Amniotic epithelial cell (primary cell): Measurements from ENCODE around the gene BACH2.
"Not testable (repeated sequence)": the region's sequence is repeated elsewhere in the genome, so short reads cannot be mapped to it uniquely, and the experiment has no call there.

ENCODE experiments used
- DNase-seq: peaks from one replicate; pipeline ENCODE4 v3.0.0-alpha.2; 2010; ENCODE audit warnings: low read depth

Gene BACH2

GRCh38 chr6:90180526-90180925 lies 116.1 kb downstream of the BACH2 start:
- no peak for DNase-seq

- no peak for DNase-seq
These were observed 117.2 kb downstream of the BACH2 start for GRCh38 chr6:90179190-90180169.

DNA sequence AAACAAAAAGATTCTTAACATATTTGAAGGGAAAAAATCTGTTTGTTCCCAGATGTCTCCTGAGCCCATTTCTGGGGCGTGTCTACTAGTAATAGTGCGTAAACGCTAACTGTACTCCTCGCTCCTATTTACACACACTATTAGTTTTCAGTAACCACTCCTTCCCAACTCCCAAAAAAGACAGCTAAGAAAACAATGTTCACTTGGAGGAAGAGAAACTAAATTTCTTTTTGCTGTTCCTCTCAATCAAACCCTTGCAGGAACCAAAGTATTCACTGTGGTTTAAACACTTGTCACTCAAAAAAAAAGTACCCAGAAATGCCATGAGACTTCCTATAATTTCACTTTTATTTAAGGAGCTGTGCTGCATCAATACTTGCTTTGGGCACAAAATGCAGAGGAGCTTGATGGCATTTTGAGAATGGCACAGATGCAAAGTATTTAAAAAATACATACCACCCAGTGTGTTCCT lies 118.2 kb downstream of the BACH2 start:
- DNase-seq = no peak

DNA sequence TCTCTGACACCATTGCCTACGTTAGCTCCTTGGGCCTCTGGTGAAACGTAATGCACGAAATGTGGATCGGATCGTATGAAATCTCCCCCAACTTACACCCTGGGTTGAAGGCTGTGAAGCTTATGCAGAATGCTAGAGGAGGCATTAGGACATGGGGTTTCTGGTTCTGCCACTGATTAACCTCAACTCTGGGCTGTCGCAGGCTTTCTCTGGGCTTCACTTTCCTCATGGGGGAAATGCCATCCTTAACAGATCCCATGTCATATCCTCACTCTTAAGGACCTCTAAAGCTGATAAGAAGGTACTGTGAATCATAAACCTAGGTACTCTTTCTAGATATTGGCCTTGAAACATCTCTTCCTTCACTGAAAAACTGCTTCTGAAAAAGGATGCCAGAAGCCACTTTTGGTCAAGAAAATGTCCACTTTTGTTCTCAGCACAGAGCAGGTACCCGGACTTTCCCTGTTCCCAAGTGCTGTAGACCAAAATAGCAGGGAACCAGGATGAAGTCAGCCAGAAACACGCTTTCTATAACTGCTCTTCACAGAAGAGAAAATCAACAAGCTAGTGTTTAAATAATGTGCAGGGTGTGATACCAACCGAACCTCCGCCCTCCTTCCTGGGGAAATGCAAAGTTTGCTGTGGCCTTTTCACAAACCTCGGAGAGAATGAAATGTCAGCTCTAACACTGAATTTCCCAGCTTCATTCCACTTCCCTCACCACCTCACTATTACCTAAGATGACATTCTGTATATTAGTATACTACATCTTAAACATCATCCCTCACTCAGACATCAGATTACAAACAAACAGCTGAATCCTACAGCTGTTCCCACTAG lies 118.9 kb downstream of the BACH2 start:
- no peak for DNase-seq

DNA sequence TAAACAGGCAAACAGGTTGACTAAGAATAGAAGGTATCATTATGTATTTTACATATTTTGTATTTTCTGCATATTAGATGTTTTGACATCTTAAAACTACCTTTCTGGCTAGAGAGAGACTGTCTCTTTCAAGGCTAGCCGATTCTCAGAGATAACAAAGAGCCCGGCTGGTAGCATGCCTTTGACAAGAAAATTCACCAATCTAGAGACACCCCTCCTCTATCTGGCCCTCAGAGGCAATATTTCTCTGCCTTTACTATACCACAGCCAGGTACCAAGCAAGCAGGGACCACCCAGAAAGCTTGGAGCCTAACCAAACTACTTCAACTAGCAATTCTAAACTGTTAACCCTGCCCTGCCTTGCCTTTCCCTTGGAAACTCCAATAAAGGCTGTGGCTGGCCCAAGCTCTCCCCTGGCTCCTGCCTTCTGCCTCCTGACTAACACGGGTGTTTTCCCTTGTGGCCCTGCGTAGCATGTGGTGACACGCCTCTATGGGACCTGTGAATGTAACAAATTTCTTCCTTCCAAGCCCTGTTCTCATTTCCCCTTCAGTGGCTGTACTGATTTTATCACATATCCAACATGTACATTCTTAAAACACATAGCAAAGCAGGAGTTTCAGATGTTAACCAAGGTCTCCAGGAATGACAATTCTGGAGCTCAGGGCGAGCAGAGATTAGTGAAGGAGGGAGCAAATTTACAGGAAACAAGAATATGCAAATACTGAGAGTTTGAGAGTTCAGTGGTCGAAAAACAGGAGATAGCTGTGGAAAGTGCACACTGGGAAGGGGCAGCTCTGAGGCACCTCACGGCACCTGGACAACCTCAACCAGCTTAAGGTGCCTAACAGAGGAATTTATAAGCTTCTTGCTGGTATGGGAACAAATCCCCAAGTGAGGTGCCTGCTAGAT lies 120.8 kb downstream of the BACH2 start:
- DNase-seq = no peak

DNA sequence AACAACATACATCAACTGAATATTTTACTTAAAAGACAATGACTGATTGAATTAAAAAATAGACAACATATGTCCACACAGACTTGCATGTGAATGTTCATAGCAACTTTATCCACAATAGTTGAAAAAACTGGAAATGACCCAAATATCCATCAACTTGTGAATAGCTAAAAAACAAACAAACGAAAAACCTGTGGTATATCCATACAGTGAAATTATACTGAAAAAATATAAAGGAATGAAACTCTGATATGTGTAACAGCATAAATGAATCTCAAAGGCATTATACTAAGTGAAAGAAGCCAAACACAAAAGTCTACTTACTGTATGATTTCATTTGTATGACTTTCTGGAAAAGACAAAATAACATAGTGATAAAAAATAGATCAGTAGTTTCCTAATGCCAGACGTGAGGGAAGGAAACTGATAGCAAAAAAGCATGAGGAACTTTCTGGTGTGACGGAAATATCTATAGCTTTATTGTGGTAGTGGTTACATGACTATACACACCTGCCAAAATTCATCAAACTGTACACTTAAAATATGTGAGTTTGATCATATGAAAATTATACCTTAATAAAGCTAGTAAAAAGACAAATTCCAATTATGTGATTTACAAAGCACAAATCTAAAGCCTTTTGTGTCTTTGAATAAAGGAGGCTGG lies 123.2 kb downstream of the BACH2 start:
- DNase-seq = no peak

- no peak for DNase-seq
These were observed 126.0 kb downstream of the BACH2 start for GRCh38 chr6:90170601-90171000.

DNA sequence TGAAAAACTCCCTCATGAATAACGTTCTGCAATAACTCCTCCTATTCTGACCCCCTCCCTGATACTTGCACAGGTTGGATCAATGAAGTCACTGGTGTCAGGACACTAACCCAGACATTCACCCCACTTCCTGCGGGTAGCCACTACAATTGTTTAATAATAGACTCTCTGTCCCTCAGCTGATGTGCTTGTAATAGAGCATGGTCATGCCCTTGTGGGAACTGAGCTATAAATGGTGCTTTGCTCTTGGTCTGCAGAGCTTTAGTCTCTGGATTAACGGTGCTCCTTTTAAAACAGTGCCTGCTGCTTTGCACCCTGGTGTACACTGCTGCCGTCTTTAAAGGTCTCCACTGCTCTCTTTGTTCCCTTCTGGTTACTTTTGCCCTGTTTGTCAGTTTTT lies 127.3 kb downstream of the BACH2 start:
- no peak for DNase-seq

GRCh38 chr6:90168693-90169131 lies 127.9 kb downstream of the BACH2 start:
- peak; percentile 80 for DNase-seq

GRCh38 chr6:90167514-90168379 lies 128.9 kb downstream of the BACH2 start:
- no peak for DNase-seq

DNA sequence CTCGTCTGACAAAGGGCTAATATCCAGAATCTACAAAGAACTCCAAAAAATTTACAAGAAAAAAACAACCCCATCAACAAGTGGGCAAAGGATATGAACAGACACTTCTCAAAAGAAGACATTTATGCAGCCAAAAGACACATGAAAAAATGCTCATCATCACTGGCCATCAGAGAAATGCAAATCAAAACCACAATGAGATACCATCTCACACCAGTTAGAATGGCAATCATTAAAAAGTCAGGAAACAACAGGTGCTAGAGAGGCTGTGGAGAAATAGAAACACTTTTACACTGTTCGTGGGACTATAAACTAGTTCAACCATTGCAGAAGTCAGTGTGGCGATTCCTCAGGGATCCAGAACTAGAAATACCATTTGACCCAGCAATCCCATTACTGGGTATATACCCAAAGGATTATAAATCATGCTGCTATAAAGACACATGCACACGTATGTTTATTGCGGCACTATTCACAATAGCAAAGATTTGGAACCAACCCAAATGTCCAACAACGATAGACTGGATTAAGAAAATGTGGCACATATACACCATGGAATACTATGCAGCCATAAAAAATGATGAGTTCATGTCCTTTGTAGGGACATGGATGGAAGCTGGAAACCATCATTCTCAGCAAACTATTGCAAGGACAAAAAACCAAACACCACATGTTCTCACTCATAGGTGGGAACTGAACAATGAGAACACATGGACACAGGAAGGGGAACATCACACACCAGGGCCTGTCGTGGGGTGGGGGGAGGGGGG lies 130.3 kb downstream of the BACH2 start:
- not testable (repeated sequence) for DNase-seq

- no peak for DNase-seq
These were observed 133.8 kb downstream of the BACH2 start for GRCh38 chr6:90162648-90163387.

DNA sequence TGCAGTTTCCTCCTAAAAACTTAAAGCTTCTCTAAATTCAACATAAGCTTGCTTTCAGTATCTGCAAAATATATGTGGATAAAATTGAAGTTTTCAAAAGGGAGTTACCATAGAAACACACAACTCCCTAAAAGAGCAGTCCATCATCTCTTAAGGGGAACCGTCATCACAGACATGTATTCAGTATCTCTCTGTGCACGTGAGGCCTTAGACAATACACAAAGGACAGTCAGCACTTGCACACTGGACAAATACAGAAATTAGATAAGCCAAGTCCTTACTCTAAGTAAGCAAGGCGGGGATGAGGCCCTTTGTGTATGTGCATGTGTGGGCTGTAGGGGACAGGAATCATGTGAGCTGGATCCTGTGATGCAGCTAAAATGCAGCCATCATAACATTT lies 136.6 kb downstream of the BACH2 start:
- DNase-seq = no peak

GRCh38 chr6:90159452-90159851 lies 137.2 kb downstream of the BACH2 start:
- no peak for DNase-seq

DNA sequence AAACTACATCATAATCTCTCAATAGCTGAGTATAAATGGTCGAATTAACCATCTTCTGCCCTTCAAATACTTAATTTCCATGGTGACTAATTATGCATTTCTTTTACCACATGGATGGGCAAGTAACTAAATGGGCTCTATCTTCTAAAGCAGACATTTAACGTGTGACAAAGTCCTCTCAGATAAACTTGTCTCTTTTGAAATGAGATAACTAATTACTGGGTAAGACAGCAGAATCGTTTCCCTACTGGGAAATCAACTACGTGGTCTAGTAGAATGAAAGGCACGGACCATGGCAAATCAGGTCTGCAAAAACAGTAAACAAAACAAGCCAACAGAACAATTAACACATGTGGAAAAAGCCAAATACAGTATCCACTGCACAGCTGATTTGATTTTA lies 137.7 kb downstream of the BACH2 start:
- DNase-seq = no peak

DNA sequence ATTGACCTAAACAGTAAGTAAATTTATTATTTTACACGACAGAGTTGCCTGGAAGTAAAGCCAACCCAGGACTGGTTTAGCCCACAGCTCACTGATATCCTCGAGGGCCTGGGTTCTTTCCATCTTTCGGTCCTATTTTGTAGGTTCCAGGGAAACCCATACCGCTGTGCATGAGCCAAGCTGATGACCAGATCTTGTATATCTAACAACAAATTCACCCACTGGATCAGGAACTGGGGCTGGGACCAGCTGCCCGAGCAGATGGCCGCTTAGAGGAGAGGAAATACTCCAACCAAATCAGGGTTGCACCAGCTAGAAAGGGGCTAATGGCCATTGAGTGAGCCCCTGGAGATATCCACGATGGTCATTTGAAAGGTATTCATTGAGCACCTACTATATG lies 139.2 kb downstream of the BACH2 start:
- DNase-seq = no peak

GRCh38 chr6:90156861-90157260 lies 139.8 kb downstream of the BACH2 start:
- DNase-seq = no peak

DNA sequence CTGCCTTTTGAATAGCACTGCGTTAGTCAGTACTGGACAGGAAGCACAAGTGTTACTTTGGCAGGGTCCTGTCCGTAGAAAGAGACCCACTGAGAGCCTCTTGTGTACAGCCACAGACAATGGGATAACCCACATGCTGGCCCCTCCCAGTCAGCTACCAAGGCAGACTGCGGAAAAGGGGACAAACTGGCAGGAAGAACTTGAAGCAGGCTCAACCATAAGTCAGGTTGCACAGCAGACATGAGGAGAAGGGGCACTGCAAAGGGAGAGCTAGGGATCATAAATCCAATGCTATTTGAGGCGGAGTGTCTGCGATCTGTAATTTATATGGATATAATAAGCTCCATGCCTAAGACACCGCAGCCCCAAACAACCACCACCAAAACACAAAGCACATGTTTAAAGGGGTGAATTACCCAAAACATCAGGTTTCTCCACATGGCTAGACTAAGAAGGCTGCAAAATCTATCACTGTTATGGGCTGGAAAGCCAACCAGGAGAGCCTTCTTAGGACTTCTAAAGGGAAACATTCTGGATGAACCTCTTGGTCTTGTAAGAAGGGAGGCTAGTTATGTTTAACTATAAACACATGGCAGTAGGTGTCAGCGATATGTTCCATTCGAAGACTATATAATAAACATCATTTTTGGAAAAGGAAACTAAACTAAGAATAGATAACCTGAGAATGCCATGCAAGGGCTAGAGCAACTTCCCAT lies 141.7 kb downstream of the BACH2 start:
- no peak for DNase-seq
